Smooth muscle cell (in vitro differentiated cells): ENCODE results near the gene CTNNBIP1. TPM values are rescaled to one million over a fixed set of nuclear protein-coding genes. Genes with fewer than 3 reads are reported as not detected.

Experiments
- DNase-seq: peaks from one replicate; lab custom pipeline; 2025; ENCODE audit not compliant: unreplicated experiment; lab: John Stamatoyannopoulos, UW
- H2AFZ ChIP-seq: fragments of 200-600 bp; sonication (generic); 2 replicates; pipeline ENCODE4 v1.6.0; 2016; ENCODE audit warnings: antibody characterized with exemption, low read depth, mild to moderate bottlenecking
- H3F3A ChIP-seq: fragments of 200-600 bp; sonication (generic); 2 replicates; pipeline ENCODE4 v1.6.0; 2017; ENCODE audit warnings: antibody characterized with exemption, low read depth
- H3K27ac ChIP-seq: fragments of 200-600 bp; sonication (generic); 2 replicates; pipeline ENCODE4 v1.5.1; 2016; ENCODE audit warnings: low read depth, mild to moderate bottlenecking
- H3K27me3 ChIP-seq: fragments of 200-600 bp; sonication (generic); 2 replicates; pipeline ENCODE4 v1.6.1; 2016; ENCODE audit warnings: low read depth, mild to moderate bottlenecking
- H3K36me3 ChIP-seq: fragments of 200-600 bp; sonication (generic); 2 replicates; pipeline ENCODE4 v1.5.1; 2016; ENCODE audit warnings: low read depth
- H3K4me1 ChIP-seq: fragments of 200-600 bp; sonication (generic); 2 replicates; pipeline ENCODE4 v1.5.1; 2016; ENCODE audit warnings: low read depth
- H3K4me2 ChIP-seq: fragments of 200-600 bp; sonication (generic); 2 replicates; pipeline ENCODE4 v1.6.0; 2016; ENCODE audit warnings: mild to moderate bottlenecking
- H3K4me3 ChIP-seq: fragments of 200-600 bp; sonication (generic); 2 replicates; pipeline ENCODE4 v1.5.1; 2016; ENCODE audit warnings: mild to moderate bottlenecking
- H3K79me2 ChIP-seq: fragments of 200-600 bp; sonication (generic); 2 replicates; pipeline ENCODE4 v1.6.0; 2016; ENCODE audit warnings: low read depth, mild to moderate bottlenecking
- H3K9ac ChIP-seq: fragments of 200-600 bp; sonication (generic); 2 replicates; pipeline ENCODE4 v1.6.0; 2016; ENCODE audit warnings: low read depth
- H3K9me3 ChIP-seq: fragments of 200-600 bp; sonication (generic); replicated peaks from 2 replicates; pipeline ENCODE4 v1.5.1; 2016; ENCODE audit warnings: low read depth
- H4K20me1 ChIP-seq: fragments of 200-600 bp; sonication (generic); 2 replicates; pipeline ENCODE4 v1.6.0; 2016; ENCODE audit warnings: low read depth
- WGBS: methylation state at CpG from one replicate; pipeline ENCODE4 v1.1.7; 2016; ENCODE audit warnings: low lambda C conversion rate; 5-methylcytosine and 5-hydroxymethylcytosine counted together
- polyA plus RNA-seq: library from polyadenylated mRNA; unstranded; fragments of >200 nt; fragmentation: Nextera tagmentation; extraction: Ambion mirVana; gene quantifications from 2 replicates; pipeline ENCODE4 v1.2.1, GENCODE V29; 2016
- total RNA-seq: library from RNA; depleted of rRNA; stranded (reverse); fragments of >200 nt; gene quantifications from 2 replicates; pipeline ENCODE4 v1.2.3, GENCODE V29; 2014
- TF ChIP-seq, protein P1 (sequence below): fragments of 200-600 bp; sonication (generic); IDR thresholded peaks from 2 replicates; pipeline ENCODE4 v1.5.1; 2017; ENCODE audit warnings: borderline replicate concordance, mild to moderate bottlenecking, antibody characterized with exemption; ENCODE audit not compliant: insufficient read depth, poor library complexity, severe bottlenecking

Gene CTNNBIP1
- total and polyA plus RNA-seq, 2 experiments from 2014 or later = 27.7 to 55.1 TPM

DNA sequence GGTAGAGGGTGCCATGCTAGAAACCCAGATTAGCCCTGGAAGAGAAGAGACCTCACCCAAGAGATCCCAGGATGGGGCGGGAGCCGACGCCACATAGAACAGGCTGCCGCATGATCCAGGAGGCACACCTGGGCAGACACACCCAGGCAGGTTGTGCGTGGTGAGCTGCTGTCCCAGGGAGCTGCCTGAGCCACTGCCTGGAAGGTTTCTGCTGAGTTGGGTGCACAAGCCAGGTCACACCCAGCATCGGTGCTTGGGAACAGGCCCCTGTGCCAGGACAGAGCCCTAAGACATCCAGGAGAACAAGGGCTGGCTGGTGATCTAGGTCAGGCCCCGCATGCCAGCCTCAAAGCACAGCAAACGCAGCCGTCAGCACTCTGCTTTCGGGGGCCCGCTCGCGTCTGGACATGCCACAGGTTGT is 40.2 kb downstream of the CTNNBIP1 start:
- no peaks in the 10 kb centered on the region for H3K4me1 ChIP-seq
- no peak overlapping the region for H2AFZ ChIP-seq
- H3F3A ChIP-seq = no peaks in the 10 kb centered on the region
- DNase-seq = no peak
- H3K27me3 ChIP-seq = no peaks in the 10 kb centered on the region
- H3K4me2 ChIP-seq = no peak overlapping the region
- H4K20me1 ChIP-seq = peaks cover 7% of the 10 kb centered on the region
- no peaks in the 10 kb centered on the region for H3K36me3 ChIP-seq
- H3K79me2 ChIP-seq = no peaks in the 10 kb centered on the region
- WGBS = 93% methylated on average over 13 of the region's 13 CpGs
- no peak overlapping the region for H3K27ac ChIP-seq
- TF ChIP-seq, protein P1, sequence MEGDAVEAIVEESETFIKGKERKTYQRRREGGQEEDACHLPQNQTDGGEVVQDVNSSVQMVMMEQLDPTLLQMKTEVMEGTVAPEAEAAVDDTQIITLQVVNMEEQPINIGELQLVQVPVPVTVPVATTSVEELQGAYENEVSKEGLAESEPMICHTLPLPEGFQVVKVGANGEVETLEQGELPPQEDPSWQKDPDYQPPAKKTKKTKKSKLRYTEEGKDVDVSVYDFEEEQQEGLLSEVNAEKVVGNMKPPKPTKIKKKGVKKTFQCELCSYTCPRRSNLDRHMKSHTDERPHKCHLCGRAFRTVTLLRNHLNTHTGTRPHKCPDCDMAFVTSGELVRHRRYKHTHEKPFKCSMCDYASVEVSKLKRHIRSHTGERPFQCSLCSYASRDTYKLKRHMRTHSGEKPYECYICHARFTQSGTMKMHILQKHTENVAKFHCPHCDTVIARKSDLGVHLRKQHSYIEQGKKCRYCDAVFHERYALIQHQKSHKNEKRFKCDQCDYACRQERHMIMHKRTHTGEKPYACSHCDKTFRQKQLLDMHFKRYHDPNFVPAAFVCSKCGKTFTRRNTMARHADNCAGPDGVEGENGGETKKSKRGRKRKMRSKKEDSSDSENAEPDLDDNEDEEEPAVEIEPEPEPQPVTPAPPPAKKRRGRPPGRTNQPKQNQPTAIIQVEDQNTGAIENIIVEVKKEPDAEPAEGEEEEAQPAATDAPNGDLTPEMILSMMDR = no peak
- no peaks in the 10 kb centered on the region for H3K9me3 ChIP-seq
- no peak overlapping the region for H3K9ac ChIP-seq
- H3K4me3 ChIP-seq = no peak overlapping the region

DNA sequence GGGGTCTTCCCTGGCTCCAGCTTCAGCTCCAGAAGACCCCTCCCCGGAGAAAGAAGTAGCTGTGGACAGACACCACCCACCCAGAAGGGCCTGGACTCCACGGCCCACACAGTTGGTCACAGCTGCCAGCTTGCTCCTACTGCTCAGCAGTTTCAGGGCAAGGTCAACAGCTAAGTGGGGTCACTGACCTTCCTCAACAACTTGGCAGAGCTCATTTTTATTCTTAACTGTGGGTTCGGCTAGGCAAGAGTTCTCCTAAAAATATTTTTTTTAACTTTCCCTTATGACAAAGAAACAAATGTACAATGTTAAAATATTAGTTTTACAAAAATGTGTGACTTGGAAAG is 41.9 kb downstream of the CTNNBIP1 start:
- Histone ChIP-seq H3K4me3 (no peak overlapping the region), H3K79me2 (no peaks in the 10 kb centered on the region), H3K4me2 (no peak overlapping the region), H3K27me3 (no peaks in the 10 kb centered on the region), H3K27ac (no peak overlapping the region), H3K9me3 (no peaks in the 10 kb centered on the region), H3K9ac (no peak overlapping the region), H4K20me1 (peaks cover 7% of the 10 kb centered on the region), H3K36me3 (no peaks in the 10 kb centered on the region), H3F3A (no peaks in the 10 kb centered on the region), H2AFZ (no peak overlapping the region), H3K4me1 (no peaks in the 10 kb centered on the region)
- TF ChIP-seq, protein P1 = no peak
- WGBS = 91% methylated on average over 3 of the region's 3 CpGs
- no peak for DNase-seq

DNA sequence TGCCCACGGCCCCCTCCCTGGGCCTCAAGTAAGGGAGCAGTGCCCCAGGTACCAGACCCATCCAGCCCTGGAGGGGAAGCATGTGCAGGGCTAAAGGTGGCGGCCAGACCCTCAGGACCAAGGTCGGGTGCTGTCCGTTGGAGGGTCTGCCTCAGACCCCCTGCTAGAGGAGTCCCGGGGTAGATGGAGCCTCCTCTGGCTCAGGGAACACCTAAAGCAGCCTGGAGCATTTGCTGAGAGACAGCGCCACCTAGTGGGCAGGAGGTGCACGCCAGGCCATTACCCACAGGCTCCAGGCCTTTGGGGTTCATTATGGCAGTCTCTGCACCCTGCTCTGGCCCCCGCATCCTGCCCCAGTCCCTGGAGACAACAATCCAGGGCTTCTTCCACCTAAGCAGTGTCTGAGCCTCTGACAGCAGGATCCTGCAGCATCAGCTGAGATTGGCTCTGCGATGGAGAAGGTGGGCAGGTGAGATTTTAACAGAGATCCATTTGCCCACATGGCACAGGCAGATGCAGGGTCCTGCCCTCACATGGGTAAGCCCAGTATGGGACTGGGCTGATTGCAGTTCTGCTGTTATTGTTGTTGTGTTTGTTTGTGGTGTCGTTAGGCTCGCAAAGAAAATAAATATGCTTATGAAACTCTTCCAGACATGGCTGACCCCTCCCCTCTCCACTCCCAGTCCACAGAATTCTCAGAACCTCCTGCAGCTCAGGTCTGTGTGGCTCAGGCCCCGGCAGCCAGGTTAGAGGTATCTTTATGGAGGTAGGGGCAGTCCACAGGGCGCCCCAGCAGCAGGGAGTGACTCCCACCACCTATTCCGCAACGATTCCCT is 42.4 kb downstream of the CTNNBIP1 start:
- no peak overlapping the region for H2AFZ ChIP-seq
- no peaks in the 10 kb centered on the region for H3F3A ChIP-seq
- WGBS = 56% methylated on average over 15 of the region's 15 CpGs
- peak; percentile 50 for DNase-seq
- no peak overlapping the region for H3K27ac ChIP-seq
- H3K79me2 ChIP-seq = no peaks in the 10 kb centered on the region
- no peak overlapping the region for H3K4me3 ChIP-seq
- no peaks in the 10 kb centered on the region for H3K4me1 ChIP-seq
- no peaks in the 10 kb centered on the region for H3K36me3 ChIP-seq
- TF ChIP-seq, protein P1 = peak; percentile 96
- no peak overlapping the region for H3K4me2 ChIP-seq
- H3K9me3 ChIP-seq = no peaks in the 10 kb centered on the region
- no peak overlapping the region for H3K9ac ChIP-seq
- no peaks in the 10 kb centered on the region for H3K27me3 ChIP-seq
- peaks cover 7% of the 10 kb centered on the region for H4K20me1 ChIP-seq

DNA sequence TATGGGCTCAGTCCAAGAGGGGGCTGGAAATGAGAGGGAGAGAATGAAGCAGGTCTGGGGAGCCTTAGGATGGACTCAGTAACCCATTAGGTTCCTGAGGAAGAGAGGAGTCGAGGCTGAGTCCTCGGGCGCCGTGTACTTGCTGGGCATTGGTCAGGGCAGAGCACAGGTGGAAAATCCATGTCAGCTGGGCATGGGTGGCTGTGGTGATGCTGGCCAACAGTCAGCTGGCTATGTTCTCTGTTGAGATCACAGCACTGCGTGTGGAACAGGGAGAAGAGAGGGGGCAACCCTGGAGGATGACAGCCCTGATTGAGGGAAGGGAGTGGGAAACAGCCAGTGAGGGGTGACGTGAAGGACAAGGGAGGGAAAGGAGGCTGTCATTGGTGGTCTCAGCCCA is 43.2 kb downstream of the CTNNBIP1 start:
- Histone ChIP-seq H3K9ac (no peak overlapping the region), H3K9me3 (no peaks in the 10 kb centered on the region), H3K27me3 (no peaks in the 10 kb centered on the region), H3F3A (no peaks in the 10 kb centered on the region), H3K4me1 (no peaks in the 10 kb centered on the region), H2AFZ (no peak overlapping the region), H4K20me1 (peaks cover 7% of the 10 kb centered on the region), H3K36me3 (no peaks in the 10 kb centered on the region), H3K79me2 (no peaks in the 10 kb centered on the region), H3K27ac (no peak overlapping the region), H3K4me2 (no peak overlapping the region), H3K4me3 (no peak overlapping the region)
- 90% methylated on average over 6 of the region's 6 CpGs for WGBS
- TF ChIP-seq, protein P1 = no peak
- no peak for DNase-seq
